Inflammatory macrophage treated with lipopolysaccharide for 1 hour (primary cell): ENCODE data around the gene ITGA7.

ENCODE experiments used
- DNase-seq, 2 donors: peaks; one replicate each; pipeline ENCODE4 v3.0.0-alpha.2; 2020 to 2022

Gene ITGA7

GRCh38 chr12:55636853-55637252, 70.9 kb downstream of the ITGA7 start, which contains the start of gene OR10P1:
Gene OR10P1 (plus strand): TSS chr12:55636892. CDS start chr12:55636892, 0 bp downstream.
- no peak for DNase-seq

- DNase-seq: no peak
Observed at GRCh38 chr12:55636116-55636655, 71.5 kb downstream of the ITGA7 start.
